ENCODE measurements around the gene ASB18. TPM values are rescaled to one million over a fixed set of nuclear protein-coding genes. Genes with fewer than 3 reads are reported as not detected.
A peak's percentile ranks its signal among the peaks of the same experiment; 100 is the strongest.

ASB18 gene
- total RNA-seq, 2 donors from 2014 or later = not detected

DNA sequence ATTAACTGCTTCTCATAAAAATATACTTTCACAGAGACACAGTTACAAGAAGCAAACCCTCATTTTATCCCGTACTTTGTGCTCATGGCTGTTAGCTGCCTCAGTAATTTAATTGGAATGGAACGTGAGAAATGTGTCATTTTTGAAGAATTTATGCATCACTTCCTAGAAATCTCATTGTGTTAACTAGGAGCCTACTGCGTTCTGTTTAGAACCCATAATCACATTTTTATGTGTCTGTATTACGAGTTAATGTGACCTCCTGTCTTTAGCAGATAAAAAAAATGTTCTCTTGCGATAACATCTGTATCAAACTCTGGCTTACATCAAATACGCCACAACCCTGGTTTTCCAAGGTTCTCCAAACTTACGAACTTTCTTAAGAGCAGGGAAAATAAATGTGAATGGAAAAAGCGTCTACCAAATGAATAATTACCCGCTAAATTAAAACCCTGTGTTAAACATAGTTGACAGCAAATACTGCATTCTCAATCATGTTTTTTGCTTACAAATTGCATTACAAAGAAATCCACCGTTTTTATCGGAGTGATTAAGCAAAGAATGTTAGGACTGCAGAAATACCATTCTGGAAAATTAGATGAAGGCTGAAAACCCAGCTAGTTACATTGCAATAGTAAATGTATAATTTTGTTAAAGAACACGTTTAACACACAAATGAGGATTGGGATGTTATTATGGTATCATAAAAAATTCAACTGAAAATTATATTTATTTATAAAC, 84.0 kb downstream of the ASB18 start:
- H3K4me3 Mint-ChIP-seq = peak overlapping the region; percentile 39
- peaks cover 61% of the 10 kb centered on the region for H3K27me3 ChIP-seq (ENCODE audit: control insufficient read depth, insufficient read depth, low read length, poor library complexity, severe bottlenecking)
- 39 to 43% methylated on average over 8 to 11 of the region's 12 CpGs for WGBS, 2 experiments (ENCODE audit: insufficient coverage in 1 of 2, insufficient read length in 1 of 2)

DNA sequence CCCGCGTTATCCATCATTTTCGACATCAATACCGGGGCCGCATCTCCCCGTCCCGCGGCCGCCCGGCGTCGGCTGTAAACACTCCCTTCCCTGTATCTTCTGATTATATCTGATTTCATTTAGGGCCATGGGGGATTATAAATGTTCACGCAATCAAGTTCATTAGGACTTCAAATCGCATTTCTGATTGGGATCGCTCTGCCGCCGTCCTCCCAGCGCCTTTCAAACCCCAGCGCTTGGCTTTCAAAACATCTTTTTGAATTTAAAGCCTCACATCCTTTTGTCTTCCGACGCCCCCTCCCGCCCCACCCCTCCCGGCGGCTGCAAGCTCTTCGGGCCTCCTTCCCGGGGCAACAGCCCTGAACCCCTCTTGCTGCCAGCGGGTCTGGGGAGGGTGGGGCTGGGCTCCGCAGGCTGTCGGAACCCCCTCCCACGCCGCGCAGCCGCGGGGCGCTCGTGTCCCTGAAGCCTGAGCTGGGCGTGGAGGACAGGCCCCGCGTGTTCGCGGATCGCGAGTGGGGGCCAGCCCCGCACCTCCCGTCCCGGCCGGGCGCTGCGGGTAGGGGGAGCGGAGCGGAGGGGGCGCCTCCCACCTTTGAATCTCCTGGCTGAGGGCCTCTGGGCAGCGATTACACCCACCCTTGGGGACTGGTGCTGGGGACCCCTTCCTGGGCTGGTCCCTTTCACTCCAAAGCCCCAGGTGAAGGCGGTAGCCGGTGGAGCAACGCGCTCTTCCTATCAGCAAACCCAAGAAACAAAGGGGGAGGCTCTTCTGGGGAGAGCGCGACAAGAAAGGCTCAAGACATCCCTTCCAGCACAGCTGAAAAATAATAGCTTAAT, 84.8 kb downstream of the ASB18 start:
- peak; percentile 65 for DNase-seq
- Mint-ChIP-seq H3K4me1 (peaks cover 19% of the 10 kb centered on the region), H3K4me3 (peak overlapping the region; percentile 61), H3K36me3 (ENCODE audit: low read depth) (no peaks in the 10 kb centered on the region), H3K27ac (no peak overlapping the region), H3K9me3 (peaks cover 11% of the 10 kb centered on the region), H3K27me3 (ENCODE audit: insufficient read depth) (peaks cover 76% of the 10 kb centered on the region)
- 9 to 12% methylated on average over 7 to 59 of the region's 59 CpGs for WGBS, 2 experiments (ENCODE audit: insufficient coverage in 1 of 2, insufficient read length in 1 of 2)
- H3K27me3 ChIP-seq (ENCODE audit: control insufficient read depth, insufficient read depth, low read length, poor library complexity, severe bottlenecking) = peaks cover 69% of the 10 kb centered on the region
- no peak overlapping the region for H3K9ac ChIP-seq (ENCODE audit: extremely low read depth, low read length, poor library complexity, severe bottlenecking)
- no peak overlapping the region for H3K27ac ChIP-seq (ENCODE audit: low read depth, low read length)
- TF ChIP-seq, protein P1, sequence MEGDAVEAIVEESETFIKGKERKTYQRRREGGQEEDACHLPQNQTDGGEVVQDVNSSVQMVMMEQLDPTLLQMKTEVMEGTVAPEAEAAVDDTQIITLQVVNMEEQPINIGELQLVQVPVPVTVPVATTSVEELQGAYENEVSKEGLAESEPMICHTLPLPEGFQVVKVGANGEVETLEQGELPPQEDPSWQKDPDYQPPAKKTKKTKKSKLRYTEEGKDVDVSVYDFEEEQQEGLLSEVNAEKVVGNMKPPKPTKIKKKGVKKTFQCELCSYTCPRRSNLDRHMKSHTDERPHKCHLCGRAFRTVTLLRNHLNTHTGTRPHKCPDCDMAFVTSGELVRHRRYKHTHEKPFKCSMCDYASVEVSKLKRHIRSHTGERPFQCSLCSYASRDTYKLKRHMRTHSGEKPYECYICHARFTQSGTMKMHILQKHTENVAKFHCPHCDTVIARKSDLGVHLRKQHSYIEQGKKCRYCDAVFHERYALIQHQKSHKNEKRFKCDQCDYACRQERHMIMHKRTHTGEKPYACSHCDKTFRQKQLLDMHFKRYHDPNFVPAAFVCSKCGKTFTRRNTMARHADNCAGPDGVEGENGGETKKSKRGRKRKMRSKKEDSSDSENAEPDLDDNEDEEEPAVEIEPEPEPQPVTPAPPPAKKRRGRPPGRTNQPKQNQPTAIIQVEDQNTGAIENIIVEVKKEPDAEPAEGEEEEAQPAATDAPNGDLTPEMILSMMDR (conservative IDR thresholded peaks at IDR 0.05) = no peak
- no peaks in the 10 kb centered on the region for H3K9me3 ChIP-seq (ENCODE audit: control insufficient read depth, low read length)
- H3K36me3 ChIP-seq (ENCODE audit: control insufficient read depth, insufficient read depth, low read length) = no peaks in the 10 kb centered on the region
- peak overlapping the region; percentile 80 for H3K4me3 ChIP-seq (ENCODE audit: low read length)
- H3K4me1 ChIP-seq (ENCODE audit: control insufficient read depth, insufficient read depth, low read length) = peaks cover 6% of the 10 kb centered on the region

More for the DNA sequence above, 84.0 kb downstream of the ASB18 start:
- H3K27ac Mint-ChIP-seq = no peak overlapping the region
- no peak overlapping the region for H3K9ac ChIP-seq (ENCODE audit: extremely low read depth, low read length, poor library complexity, severe bottlenecking)
- H3K36me3 Mint-ChIP-seq (ENCODE audit: low read depth) = no peaks in the 10 kb centered on the region
- H3K27ac ChIP-seq (ENCODE audit: low read depth, low read length) = no peak overlapping the region
- H3K9me3 Mint-ChIP-seq = peaks cover 19% of the 10 kb centered on the region
- no peak for DNase-seq
- H3K4me1 ChIP-seq (ENCODE audit: control insufficient read depth, insufficient read depth, low read length) = no peaks in the 10 kb centered on the region
- TF ChIP-seq, protein P1 (conservative IDR thresholded peaks at IDR 0.05) = no peak
- no peaks in the 10 kb centered on the region for H3K9me3 ChIP-seq (ENCODE audit: control insufficient read depth, low read length)
- H3K4me3 ChIP-seq (ENCODE audit: low read length) = no peak overlapping the region
- H3K27me3 Mint-ChIP-seq (ENCODE audit: insufficient read depth) = peaks cover 73% of the 10 kb centered on the region
- H3K36me3 ChIP-seq (ENCODE audit: control insufficient read depth, insufficient read depth, low read length) = no peaks in the 10 kb centered on the region
- H3K4me1 Mint-ChIP-seq = peaks cover 11% of the 10 kb centered on the region

DNA sequence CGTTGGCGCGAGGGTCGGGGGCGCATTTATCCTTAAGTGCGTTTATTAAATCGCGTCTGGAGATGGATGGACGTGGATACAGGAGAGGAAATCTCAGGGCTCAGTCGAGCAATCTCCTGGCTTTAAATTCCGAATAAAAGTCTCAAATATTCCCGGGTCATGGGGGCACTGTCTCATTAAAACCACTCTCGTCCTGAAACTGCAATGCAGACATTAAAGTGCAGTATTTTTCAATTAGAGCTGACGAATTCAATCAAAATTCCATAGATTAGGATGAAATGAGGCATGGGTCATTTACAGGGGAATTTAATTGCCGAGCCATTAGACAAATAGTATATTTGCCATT, 85.3 kb downstream of the ASB18 start:
- no peaks in the 10 kb centered on the region for H3K9me3 ChIP-seq (ENCODE audit: control insufficient read depth, low read length)
- no peak overlapping the region for H3K27ac ChIP-seq (ENCODE audit: low read depth, low read length)
- no peaks in the 10 kb centered on the region for H3K36me3 Mint-ChIP-seq (ENCODE audit: low read depth)
- no peak overlapping the region for H3K27ac Mint-ChIP-seq
- no peak overlapping the region for H3K9ac ChIP-seq (ENCODE audit: extremely low read depth, low read length, poor library complexity, severe bottlenecking)
- peak overlapping the region; percentile 80 for H3K4me3 ChIP-seq (ENCODE audit: low read length)
- peaks cover 9% of the 10 kb centered on the region for H3K4me1 ChIP-seq (ENCODE audit: control insufficient read depth, insufficient read depth, low read length)
- DNase-seq = no peak
- peaks cover 75% of the 10 kb centered on the region for H3K27me3 ChIP-seq (ENCODE audit: control insufficient read depth, insufficient read depth, low read length, poor library complexity, severe bottlenecking)
- peaks cover 25% of the 10 kb centered on the region for H3K4me1 Mint-ChIP-seq
- TF ChIP-seq, protein P1 (conservative IDR thresholded peaks at IDR 0.05) = no peak
- peaks cover 80% of the 10 kb centered on the region for H3K27me3 Mint-ChIP-seq (ENCODE audit: insufficient read depth)
- H3K4me3 Mint-ChIP-seq = peak overlapping the region; percentile 61
- WGBS, 2 experiments (ENCODE audit: insufficient coverage in 1 of 2, insufficient read length in 1 of 2) = 10 to 13% methylated on average over 12 to 15 of the region's 15 CpGs
- H3K36me3 ChIP-seq (ENCODE audit: control insufficient read depth, insufficient read depth, low read length) = no peaks in the 10 kb centered on the region
- H3K9me3 Mint-ChIP-seq = peaks cover 6% of the 10 kb centered on the region

All from endodermal cell (in vitro differentiated cells).